ENCODE results near the gene MUC13. TPM values are rescaled to one million over a fixed set of nuclear protein-coding genes. Genes with fewer than 3 reads are reported as not detected.

MUC13 gene
- total RNA-seq, 2 donors from 2014 or later: not detected

GRCh38 chr3:124862006-124862405 lies 72.5 kb downstream of the MUC13 start:
- Mint-ChIP-seq H3K36me3 (ENCODE audit: insufficient read depth in 2 of 2) (no peaks in the 10 kb centered on the region), H3K4me3 (no peak overlapping the region), H3K9me3 (no peaks in the 10 kb centered on the region), H3K27ac (no peak overlapping the region), H3K4me1 (ENCODE audit: low read depth) (no peaks in the 10 kb centered on the region), H3K27me3 (ENCODE audit: low read depth) (peaks cover 2% of the 10 kb centered on the region)
- ATAC-seq (replicated peaks in 1 of 2) (no peak), DNase-seq (no peak)

GRCh38 chr3:124861041-124861440 lies 73.5 kb downstream of the MUC13 start:
- H3K36me3 Mint-ChIP-seq (ENCODE audit: insufficient read depth in 2 of 2): no peaks in the 10 kb centered on the region
- no peak for DNase-seq

GRCh38 chr3:124860599-124860998 lies 74.0 kb downstream of the MUC13 start:
- Mint-ChIP-seq H3K4me1 (ENCODE audit: low read depth) (no peaks in the 10 kb centered on the region), H3K36me3 (ENCODE audit: insufficient read depth in 2 of 2) (no peaks in the 10 kb centered on the region), H3K9me3 (no peaks in the 10 kb centered on the region), H3K27me3 (ENCODE audit: low read depth) (peaks cover 6% of the 10 kb centered on the region), H3K27ac (no peak overlapping the region), H3K4me3 (no peak overlapping the region)
- no peak for DNase-seq
- ATAC-seq (replicated peaks in 1 of 2): no peak

More at GRCh38 chr3:124861041-124861440, 73.5 kb downstream of the MUC13 start:
- Mint-ChIP-seq H3K27ac (no peak overlapping the region), H3K4me1 (ENCODE audit: low read depth) (no peaks in the 10 kb centered on the region), H3K27me3 (ENCODE audit: low read depth) (peaks cover 1% of the 10 kb centered on the region), H3K4me3 (no peak overlapping the region), H3K9me3 (no peaks in the 10 kb centered on the region)
- ATAC-seq (replicated peaks in 1 of 2): no peak

GRCh38 chr3:124859025-124859424 lies 75.5 kb downstream of the MUC13 start:
- Mint-ChIP-seq H3K27me3 (ENCODE audit: low read depth) (peaks cover 9% of the 10 kb centered on the region), H3K36me3 (ENCODE audit: insufficient read depth in 2 of 2) (no peaks in the 10 kb centered on the region), H3K9me3 (no peaks in the 10 kb centered on the region), H3K27ac (no peak overlapping the region), H3K4me3 (no peak overlapping the region), H3K4me1 (ENCODE audit: low read depth) (no peaks in the 10 kb centered on the region)
- no peak for ATAC-seq (replicated peaks in 1 of 2)
- no peak for DNase-seq

GRCh38 chr3:124858275-124858674 lies 76.3 kb downstream of the MUC13 start:
- DNase-seq (no peak), ATAC-seq (replicated peaks in 1 of 2) (no peak)
- no peaks in the 10 kb centered on the region for H3K4me1 Mint-ChIP-seq (ENCODE audit: low read depth)
- peaks cover 9% of the 10 kb centered on the region for H3K27me3 Mint-ChIP-seq (ENCODE audit: low read depth)
- no peak overlapping the region for H3K4me3 Mint-ChIP-seq
- H3K36me3 Mint-ChIP-seq (ENCODE audit: insufficient read depth in 2 of 2): no peaks in the 10 kb centered on the region
- H3K9me3 Mint-ChIP-seq: no peaks in the 10 kb centered on the region
- no peak overlapping the region for H3K27ac Mint-ChIP-seq

- H3K4me1 Mint-ChIP-seq (ENCODE audit: low read depth): no peaks in the 10 kb centered on the region
- peaks cover 9% of the 10 kb centered on the region for H3K27me3 Mint-ChIP-seq (ENCODE audit: low read depth)
- H3K36me3 Mint-ChIP-seq (ENCODE audit: insufficient read depth in 2 of 2): no peaks in the 10 kb centered on the region
- no peak for ATAC-seq (replicated peaks in 1 of 2)
- DNase-seq: no peak
- H3K27ac Mint-ChIP-seq: no peak overlapping the region
- H3K9me3 Mint-ChIP-seq: no peaks in the 10 kb centered on the region
- no peak overlapping the region for H3K4me3 Mint-ChIP-seq
Observed at GRCh38 chr3:124856677-124857076, 77.9 kb downstream of the MUC13 start.

Other genes starting within 250 kb of the MUC13 start
- 10 to 100 TPM; 36.8 to 38.9 TPM for gene UMPS, start 204.3 kb downstream of the MUC13 start, total RNA-seq
- gene ITGB5, start 47.4 kb downstream of the MUC13 start, total RNA-seq: 1 to 10 TPM in 1 of 2 donors, under 1 TPM in 1; 0.65 to 1.6 TPM
- 1 to 10 TPM; 7.4 to 9.5 TPM for gene HEG1, start 121.2 kb upstream of the MUC13 start, total RNA-seq